ENCODE data around the gene SLC39A8.

SLC39A8 gene

DNA sequence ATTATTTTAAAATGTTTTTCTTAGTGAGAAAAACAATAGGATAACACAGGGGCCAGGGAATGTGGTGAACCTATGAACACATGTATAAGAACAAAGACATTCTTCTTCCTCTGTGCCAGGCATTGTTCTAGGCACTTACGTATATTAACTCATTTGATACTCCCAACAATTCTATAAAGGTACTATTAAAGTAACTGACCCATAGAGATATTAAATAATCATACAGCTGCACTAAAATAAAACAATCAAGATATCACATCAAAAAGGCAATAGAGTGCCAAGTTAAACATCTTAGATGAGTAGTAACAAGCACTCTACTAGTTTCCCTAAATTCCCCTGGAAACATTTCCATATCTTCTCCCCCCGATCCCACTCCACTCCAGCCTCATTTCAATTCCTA lies 33.4 kb downstream of the SLC39A8 start:
- no peak for ATAC-seq
- TF ChIP-seq, protein P1, sequence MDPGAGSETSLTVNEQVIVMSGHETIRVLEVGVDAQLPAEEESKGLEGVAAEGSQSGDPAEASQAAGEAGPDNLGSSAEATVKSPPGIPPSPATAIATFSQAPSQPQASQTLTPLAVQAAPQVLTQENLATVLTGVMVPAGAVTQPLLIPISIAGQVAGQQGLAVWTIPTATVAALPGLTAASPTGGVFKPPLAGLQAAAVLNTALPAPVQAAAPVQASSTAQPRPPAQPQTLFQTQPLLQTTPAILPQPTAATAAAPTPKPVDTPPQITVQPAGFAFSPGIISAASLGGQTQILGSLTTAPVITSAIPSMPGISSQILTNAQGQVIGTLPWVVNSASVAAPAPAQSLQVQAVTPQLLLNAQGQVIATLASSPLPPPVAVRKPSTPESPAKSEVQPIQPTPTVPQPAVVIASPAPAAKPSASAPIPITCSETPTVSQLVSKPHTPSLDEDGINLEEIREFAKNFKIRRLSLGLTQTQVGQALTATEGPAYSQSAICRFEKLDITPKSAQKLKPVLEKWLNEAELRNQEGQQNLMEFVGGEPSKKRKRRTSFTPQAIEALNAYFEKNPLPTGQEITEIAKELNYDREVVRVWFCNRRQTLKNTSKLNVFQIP (CRISPR knock-in tag; IDR thresholded peaks at IDR 0.05; ENCODE audit: borderline replicate concordance, low read depth) = no peak
- TF ChIP-seq ZFP3 (CRISPR knock-in tag; IDR thresholded peaks at IDR 0.05) (no peak), OSR1 (CRISPR knock-in tag; IDR thresholded peaks at IDR 0.05) (no peak), ISL1 (CRISPR knock-in tag; IDR thresholded peaks at IDR 0.05) (no peak), CSDC2 (CRISPR knock-in tag; IDR thresholded peaks at IDR 0.05) (no peak), ARNTL (CRISPR knock-in tag; IDR thresholded peaks at IDR 0.05; ENCODE audit: borderline replicate concordance, low read depth) (no peak), ESRRG (CRISPR knock-in tag; IDR thresholded peaks at IDR 0.05) (no peak)
- TF ChIP-seq, protein P2, sequence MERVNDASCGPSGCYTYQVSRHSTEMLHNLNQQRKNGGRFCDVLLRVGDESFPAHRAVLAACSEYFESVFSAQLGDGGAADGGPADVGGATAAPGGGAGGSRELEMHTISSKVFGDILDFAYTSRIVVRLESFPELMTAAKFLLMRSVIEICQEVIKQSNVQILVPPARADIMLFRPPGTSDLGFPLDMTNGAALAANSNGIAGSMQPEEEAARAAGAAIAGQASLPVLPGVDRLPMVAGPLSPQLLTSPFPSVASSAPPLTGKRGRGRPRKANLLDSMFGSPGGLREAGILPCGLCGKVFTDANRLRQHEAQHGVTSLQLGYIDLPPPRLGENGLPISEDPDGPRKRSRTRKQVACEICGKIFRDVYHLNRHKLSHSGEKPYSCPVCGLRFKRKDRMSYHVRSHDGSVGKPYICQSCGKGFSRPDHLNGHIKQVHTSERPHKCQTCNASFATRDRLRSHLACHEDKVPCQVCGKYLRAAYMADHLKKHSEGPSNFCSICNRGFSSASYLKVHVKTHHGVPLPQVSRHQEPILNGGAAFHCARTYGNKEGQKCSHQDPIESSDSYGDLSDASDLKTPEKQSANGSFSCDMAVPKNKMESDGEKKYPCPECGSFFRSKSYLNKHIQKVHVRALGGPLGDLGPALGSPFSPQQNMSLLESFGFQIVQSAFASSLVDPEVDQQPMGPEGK (CRISPR knock-in tag; IDR thresholded peaks at IDR 0.05; ENCODE audit: borderline replicate concordance) = no peak

- TF ChIP-seq TOX (CRISPR knock-in tag; IDR thresholded peaks at IDR 0.05; ENCODE audit: borderline replicate concordance) (no peak), ZFP3 (CRISPR knock-in tag; IDR thresholded peaks at IDR 0.05) (no peak), ESRRG (CRISPR knock-in tag; IDR thresholded peaks at IDR 0.05) (no peak), ISL1 (CRISPR knock-in tag; IDR thresholded peaks at IDR 0.05) (no peak), PPARA (CRISPR knock-in tag; IDR thresholded peaks at IDR 0.05; ENCODE audit: borderline replicate concordance) (no peak), ZNF8 (CRISPR knock-in tag; IDR thresholded peaks at IDR 0.05) (no peak)
These were observed 33.9 kb downstream of the SLC39A8 start for GRCh38 chr4:102311407-102311806.

DNA sequence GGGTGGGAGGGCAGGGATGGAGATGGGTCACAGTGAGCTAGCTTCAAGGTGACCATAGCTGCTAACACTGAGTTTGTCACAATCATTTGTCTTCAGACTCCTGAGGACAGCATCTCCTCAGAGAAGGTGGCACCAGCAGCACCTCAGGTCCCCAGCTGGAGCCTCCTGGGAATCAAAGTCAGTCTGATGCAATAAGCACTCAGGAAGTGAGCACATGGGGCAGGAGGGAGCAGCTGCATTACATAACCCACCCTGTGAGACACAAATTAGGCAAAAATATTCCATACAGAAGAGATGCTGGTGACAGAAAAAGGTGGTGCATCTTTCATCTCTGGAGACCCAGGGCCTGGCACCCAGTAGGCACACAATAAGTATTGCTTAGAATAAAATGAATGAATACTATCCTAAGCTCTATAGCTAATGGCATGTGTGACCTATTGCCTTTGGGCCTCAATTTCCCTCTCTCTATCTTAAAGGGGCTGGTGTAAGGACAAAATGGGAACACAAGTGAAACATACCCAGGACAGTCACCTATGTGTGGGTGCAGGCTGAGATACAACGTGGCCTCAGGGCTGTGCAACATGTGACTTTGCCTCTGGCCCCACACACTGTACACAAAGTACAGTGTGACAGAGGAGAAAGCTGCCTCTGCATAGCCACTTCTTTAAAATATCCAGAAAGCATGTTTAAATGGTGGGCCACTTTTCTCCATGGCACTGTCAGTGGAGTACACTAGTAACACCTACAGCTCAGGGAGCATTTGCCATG lies 37.1 kb downstream of the SLC39A8 start:
- TF ChIP-seq ESRRG (CRISPR knock-in tag; IDR thresholded peaks at IDR 0.05) (no peak), CSDC2 (CRISPR knock-in tag; IDR thresholded peaks at IDR 0.05) (no peak), BACH2 (CRISPR knock-in tag; IDR thresholded peaks at IDR 0.05; ENCODE audit: borderline replicate concordance) (no peak), SNAI2 (CRISPR knock-in tag; IDR thresholded peaks at IDR 0.05) (no peak), ARNTL (CRISPR knock-in tag; IDR thresholded peaks at IDR 0.05; ENCODE audit: borderline replicate concordance, low read depth) (no peak), RARB (CRISPR knock-in tag; IDR thresholded peaks at IDR 0.05) (no peak), TOX (CRISPR knock-in tag; IDR thresholded peaks at IDR 0.05; ENCODE audit: borderline replicate concordance) (no peak), ISL1 (CRISPR knock-in tag; IDR thresholded peaks at IDR 0.05) (no peak), TSHZ2 (CRISPR knock-in tag; IDR thresholded peaks at IDR 0.05) (no peak), ZFP3 (CRISPR knock-in tag; IDR thresholded peaks at IDR 0.05) (no peak), TCF4 (CRISPR knock-in tag; IDR thresholded peaks at IDR 0.05; ENCODE audit: borderline replicate concordance) (no peak), PPARA (CRISPR knock-in tag; IDR thresholded peaks at IDR 0.05; ENCODE audit: borderline replicate concordance) (no peak), OSR1 (CRISPR knock-in tag; IDR thresholded peaks at IDR 0.05) (no peak), ZFP30 (CRISPR knock-in tag; IDR thresholded peaks at IDR 0.05) (no peak), GLIS3 (CRISPR knock-in tag; IDR thresholded peaks at IDR 0.05) (no peak), ZC3H10 (CRISPR knock-in tag; IDR thresholded peaks at IDR 0.05) (no peak)
- TF ChIP-seq, protein P1 (CRISPR knock-in tag; IDR thresholded peaks at IDR 0.05; ENCODE audit: borderline replicate concordance, low read depth) = no peak
- TF ChIP-seq, protein P3, sequence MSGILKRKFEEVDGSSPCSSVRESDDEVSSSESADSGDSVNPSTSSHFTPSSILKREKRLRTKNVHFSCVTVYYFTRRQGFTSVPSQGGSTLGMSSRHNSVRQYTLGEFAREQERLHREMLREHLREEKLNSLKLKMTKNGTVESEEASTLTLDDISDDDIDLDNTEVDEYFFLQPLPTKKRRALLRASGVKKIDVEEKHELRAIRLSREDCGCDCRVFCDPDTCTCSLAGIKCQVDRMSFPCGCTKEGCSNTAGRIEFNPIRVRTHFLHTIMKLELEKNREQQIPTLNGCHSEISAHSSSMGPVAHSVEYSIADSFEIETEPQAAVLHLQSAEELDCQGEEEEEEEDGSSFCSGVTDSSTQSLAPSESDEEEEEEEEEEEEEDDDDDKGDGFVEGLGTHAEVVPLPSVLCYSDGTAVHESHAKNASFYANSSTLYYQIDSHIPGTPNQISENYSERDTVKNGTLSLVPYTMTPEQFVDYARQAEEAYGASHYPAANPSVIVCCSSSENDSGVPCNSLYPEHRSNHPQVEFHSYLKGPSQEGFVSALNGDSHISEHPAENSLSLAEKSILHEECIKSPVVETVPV (CRISPR knock-in tag; IDR thresholded peaks at IDR 0.05) = no peak
- TF ChIP-seq, protein P4, sequence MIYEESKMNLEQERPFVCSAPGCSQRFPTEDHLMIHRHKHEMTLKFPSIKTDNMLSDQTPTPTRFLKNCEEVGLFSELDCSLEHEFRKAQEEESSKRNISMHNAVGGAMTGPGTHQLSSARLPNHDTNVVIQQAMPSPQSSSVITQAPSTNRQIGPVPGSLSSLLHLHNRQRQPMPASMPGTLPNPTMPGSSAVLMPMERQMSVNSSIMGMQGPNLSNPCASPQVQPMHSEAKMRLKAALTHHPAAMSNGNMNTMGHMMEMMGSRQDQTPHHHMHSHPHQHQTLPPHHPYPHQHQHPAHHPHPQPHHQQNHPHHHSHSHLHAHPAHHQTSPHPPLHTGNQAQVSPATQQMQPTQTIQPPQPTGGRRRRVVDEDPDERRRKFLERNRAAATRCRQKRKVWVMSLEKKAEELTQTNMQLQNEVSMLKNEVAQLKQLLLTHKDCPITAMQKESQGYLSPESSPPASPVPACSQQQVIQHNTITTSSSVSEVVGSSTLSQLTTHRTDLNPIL (CRISPR knock-in tag; IDR thresholded peaks at IDR 0.05; ENCODE audit: low read depth) = no peak
- TF ChIP-seq, protein P2 (CRISPR knock-in tag; IDR thresholded peaks at IDR 0.05; ENCODE audit: borderline replicate concordance) = no peak
- ATAC-seq = no peak

More at GRCh38 chr4:102311407-102311806, 33.9 kb downstream of the SLC39A8 start:
- no peak for ATAC-seq
